ENCODE results near the gene CELA3A.
A peak's percentile ranks its signal among the peaks of the same experiment; 100 is the strongest.

Gene CELA3A

GRCh38 chr1:22037520-22037919 is 36.1 kb downstream of the CELA3A start:
- FAIRE-seq (no peak), DNase-seq (ENCODE audit: insufficient read length, low spot score) (no peak)
- no peak for TF ChIP-seq POLR2A (IDR thresholded peaks at IDR 0.05; ENCODE audit: low read depth, low read length)

GRCh38 chr1:22038036-22038435 is 36.6 kb downstream of the CELA3A start:
- FAIRE-seq (no peak), DNase-seq (ENCODE audit: insufficient read length, low spot score) (no peak)
- TF ChIP-seq POLR2A (IDR thresholded peaks at IDR 0.05; ENCODE audit: low read depth, low read length), result no peak

GRCh38 chr1:22039594-22040285 is 38.3 kb downstream of the CELA3A start:
- no peak for TF ChIP-seq POLR2A (IDR thresholded peaks at IDR 0.05; ENCODE audit: low read depth, low read length)
- DNase-seq (ENCODE audit: insufficient read length, low spot score), result peak; percentile 38
- FAIRE-seq, result peak; percentile 88

GRCh38 chr1:22040286-22040623 is 38.8 kb downstream of the CELA3A start:
- FAIRE-seq, result no peak
- no peak for TF ChIP-seq POLR2A (IDR thresholded peaks at IDR 0.05; ENCODE audit: low read depth, low read length)
- DNase-seq (ENCODE audit: insufficient read length, low spot score), result no peak

- FAIRE-seq (no peak), DNase-seq (ENCODE audit: insufficient read length, low spot score) (no peak)
- no peak for TF ChIP-seq POLR2A (IDR thresholded peaks at IDR 0.05; ENCODE audit: low read depth, low read length)
Measured at GRCh38 chr1:22041505-22041904, 40.0 kb downstream of the CELA3A start.

GRCh38 chr1:22043198-22043769 is 41.8 kb downstream of the CELA3A start:
- no peak for TF ChIP-seq POLR2A (IDR thresholded peaks at IDR 0.05; ENCODE audit: low read depth, low read length)
- FAIRE-seq (no peak), DNase-seq (ENCODE audit: insufficient read length, low spot score) (no peak)

- FAIRE-seq (no peak), DNase-seq (ENCODE audit: insufficient read length, low spot score) (no peak)
- no peak for TF ChIP-seq POLR2A (IDR thresholded peaks at IDR 0.05; ENCODE audit: low read depth, low read length)
Measured at GRCh38 chr1:22044690-22045420, 43.4 kb downstream of the CELA3A start.

- TF ChIP-seq POLR2A (IDR thresholded peaks at IDR 0.05; ENCODE audit: low read depth, low read length), result no peak
- FAIRE-seq, result no peak
- no peak for DNase-seq (ENCODE audit: insufficient read length, low spot score)
Measured at GRCh38 chr1:22045604-22046228, 44.3 kb downstream of the CELA3A start.

- peak; percentile 23 for DNase-seq (ENCODE audit: insufficient read length, low spot score)
- TF ChIP-seq POLR2A (IDR thresholded peaks at IDR 0.05; ENCODE audit: low read depth, low read length), result no peak
- no peak for FAIRE-seq
Measured at GRCh38 chr1:22048351-22049192, 47.1 kb downstream of the CELA3A start.

GRCh38 chr1:22050330-22050729 is 48.9 kb downstream of the CELA3A start:
- no peak for TF ChIP-seq POLR2A (IDR thresholded peaks at IDR 0.05; ENCODE audit: low read depth, low read length)
- DNase-seq (ENCODE audit: insufficient read length, low spot score) (no peak), FAIRE-seq (no peak)

GRCh38 chr1:22051607-22052114 is 50.2 kb downstream of the CELA3A start:
- DNase-seq (ENCODE audit: insufficient read length, low spot score) (no peak), FAIRE-seq (no peak)
- TF ChIP-seq POLR2A (IDR thresholded peaks at IDR 0.05; ENCODE audit: low read depth, low read length), result no peak

GRCh38 chr1:22052115-22053016 is 50.9 kb downstream of the CELA3A start, which contains the start of gene CDC42:
CDC42 (plus strand) TSS chr1:22052709; CDS start chr1:22078479, 25,770 bp downstream.
- no peak for FAIRE-seq
- TF ChIP-seq POLR2A (IDR thresholded peaks at IDR 0.05; ENCODE audit: low read depth, low read length), result peak; percentile 82

More at GRCh38 chr1:22052115-22053016, 50.9 kb downstream of the CELA3A start, which contains the start of gene CDC42:
- DNase-seq (ENCODE audit: insufficient read length, low spot score), result peak; percentile 69

All from H54 (cell line).